HepG2 (cell line): ENCODE results near the gene DVL3.

Experiments used
- ATF2 ChIP-seq: sonication (generic); formaldehyde crosslinking; IDR thresholded peaks from 2 replicates; pipeline ENCODE4 v1.4.0; 2020; ENCODE audit warnings: missing genetic modification reagents
- CHD2 ChIP-seq: IDR thresholded peaks from 2 replicates; pipeline ENCODE4 v1.6.1; 2011; ENCODE audit warnings: low read depth, low read length, improper control_type of control experiment
- CTCF ChIP-seq: sonication (generic); formaldehyde crosslinking; IDR thresholded peaks from 2 replicates; pipeline ENCODE4 v1.5.0; 2020; ENCODE audit warnings: mild to moderate bottlenecking, missing genetic modification reagents, moderate library complexity
- FOXP1 ChIP-seq, 2 experiments: fragments of 450-650 bp in 1 of 2; IDR thresholded peaks; 2 replicates each; pipeline ENCODE4 v1.6.1; 2017 to 2018; ENCODE audit warnings: antibody characterized with exemption in 1 of 2
- MAX ChIP-seq: IDR thresholded peaks from 2 replicates; pipeline ENCODE4 v1.6.1; 2012; ENCODE audit warnings: inconsistent platforms
- RAD21 ChIP-seq: fragments of 450-650 bp; formaldehyde crosslinking; IDR thresholded peaks from 2 replicates; pipeline ENCODE4 v1.5.0; 2020; ENCODE audit warnings: mild to moderate bottlenecking
- RXRA ChIP-seq: sonication (generic); formaldehyde crosslinking; IDR thresholded peaks from 2 replicates; pipeline ENCODE4 v1.5.1; 2020; ENCODE audit warnings: missing genetic modification reagents
- TBP ChIP-seq: sonication (generic); formaldehyde crosslinking; IDR thresholded peaks from 2 replicates; pipeline ENCODE4 v1.5.0; 2020; ENCODE audit warnings: missing genetic modification reagents
- ZBTB42 ChIP-seq: sonication (generic); formaldehyde crosslinking; IDR thresholded peaks from 2 replicates; pipeline ENCODE4 v1.5.0; 2020; ENCODE audit warnings: mild to moderate bottlenecking, missing genetic modification reagents
- ZNF512 ChIP-seq: sonication (generic); formaldehyde crosslinking; IDR thresholded peaks from 2 replicates; pipeline ENCODE4 v1.4.0; 2020; ENCODE audit warnings: mild to moderate bottlenecking, missing genetic modification reagents
- ZNF543 ChIP-seq: sonication (generic); formaldehyde crosslinking; IDR thresholded peaks from 2 replicates; pipeline ENCODE4 v1.4.0; 2020; ENCODE audit warnings: mild to moderate bottlenecking, missing genetic modification reagents

- TF ChIP-seq FOXP1 (IDR thresholded peaks at IDR 0.05): no peak
- TF ChIP-seq FOXP1 (CRISPR knock-in tag; IDR thresholded peaks at IDR 0.05): no peak
- no peak for TF ChIP-seq ZNF543 (CRISPR knock-in tag)
- TF ChIP-seq ZNF512 (CRISPR knock-in tag): no peak
- TF ChIP-seq CHD2: no peak
- no peak for TF ChIP-seq RXRA (CRISPR knock-in tag)
- no peak for TF ChIP-seq CTCF (CRISPR knock-in tag)
- no peak for TF ChIP-seq ATF2
- TF ChIP-seq MAX: no peak
- no peak for TF ChIP-seq RAD21 (CRISPR knock-in tag)
- no peak for TF ChIP-seq TBP (CRISPR knock-in tag)
- no peak for TF ChIP-seq ZBTB42 (CRISPR knock-in tag)
Observed at GRCh38 chr3:184177767-184178306, 22.7 kb downstream of the DVL3 start.
